Vagina (tissue), 2 donors: ENCODE data around the gene DCST2.

Source experiments
- POLR2AphosphoS5 ChIP-seq, 2 donors: sonication (generic); formaldehyde crosslinking; IDR thresholded peaks; one replicate each; pipeline ENCODE4 v1.9.0; 2017; ENCODE audit warnings: antibody characterized with exemption in 2 of 2, mild to moderate bottlenecking in 2 of 2, low read depth in 1 of 2; ENCODE audit not compliant: insufficient read depth in 1 of 2
- TF ChIP-seq, protein P1 (sequence below), 3 experiments: fragments of 450-650 bp in 2 of 3; fragments of 200-600 bp in 1 of 3; sonication (generic) in 1 of 3; IDR thresholded peaks; one replicate each; pipeline ENCODE4 v1.5.1; 2017 to 2019; ENCODE audit warnings: antibody characterized with exemption in 3 of 3, mild to moderate bottlenecking in 2 of 3, moderate library complexity in 2 of 3

DNA sequence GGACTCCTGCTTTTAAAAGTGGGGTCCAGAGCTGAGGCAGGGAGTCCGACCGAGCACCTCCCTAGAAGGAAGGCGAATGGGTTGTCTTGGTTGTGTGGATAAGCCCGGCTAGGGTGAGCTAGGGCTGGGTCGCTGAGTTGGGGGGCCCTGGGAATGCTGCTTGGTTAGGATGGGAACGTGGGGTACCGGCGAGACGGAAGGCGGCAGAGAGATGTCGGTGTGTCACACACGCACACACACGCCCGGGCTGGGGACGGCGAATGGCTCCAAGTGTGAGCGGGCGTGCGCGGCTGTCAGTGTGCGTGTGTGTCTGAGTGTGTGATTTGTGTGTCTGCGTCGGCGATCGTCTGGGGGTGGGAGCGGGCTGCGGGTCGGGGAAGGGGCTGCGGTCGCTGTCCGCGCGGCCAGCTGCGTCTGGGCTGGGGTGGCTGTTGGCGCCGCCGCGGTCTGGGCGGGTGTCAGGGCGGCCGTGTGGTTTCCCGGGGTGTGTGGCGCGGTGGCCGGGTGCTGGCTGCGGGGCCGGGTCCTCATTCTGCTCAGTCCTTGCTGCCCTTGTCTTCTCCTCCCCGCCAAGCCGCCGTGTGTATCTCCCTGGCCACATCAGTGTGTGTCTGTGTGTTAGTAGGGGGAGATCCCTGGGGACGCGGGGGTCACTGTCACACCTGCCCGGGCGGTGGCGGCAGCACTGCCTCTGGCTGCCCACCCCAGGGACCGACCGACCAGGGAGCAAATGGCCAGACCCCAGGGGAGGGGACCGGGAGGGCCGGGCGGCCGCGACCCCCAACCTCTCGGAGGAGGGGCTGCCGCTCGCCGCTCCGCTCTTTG lies 46.1 kb upstream of the DCST2 start:
- TF ChIP-seq, protein P1, sequence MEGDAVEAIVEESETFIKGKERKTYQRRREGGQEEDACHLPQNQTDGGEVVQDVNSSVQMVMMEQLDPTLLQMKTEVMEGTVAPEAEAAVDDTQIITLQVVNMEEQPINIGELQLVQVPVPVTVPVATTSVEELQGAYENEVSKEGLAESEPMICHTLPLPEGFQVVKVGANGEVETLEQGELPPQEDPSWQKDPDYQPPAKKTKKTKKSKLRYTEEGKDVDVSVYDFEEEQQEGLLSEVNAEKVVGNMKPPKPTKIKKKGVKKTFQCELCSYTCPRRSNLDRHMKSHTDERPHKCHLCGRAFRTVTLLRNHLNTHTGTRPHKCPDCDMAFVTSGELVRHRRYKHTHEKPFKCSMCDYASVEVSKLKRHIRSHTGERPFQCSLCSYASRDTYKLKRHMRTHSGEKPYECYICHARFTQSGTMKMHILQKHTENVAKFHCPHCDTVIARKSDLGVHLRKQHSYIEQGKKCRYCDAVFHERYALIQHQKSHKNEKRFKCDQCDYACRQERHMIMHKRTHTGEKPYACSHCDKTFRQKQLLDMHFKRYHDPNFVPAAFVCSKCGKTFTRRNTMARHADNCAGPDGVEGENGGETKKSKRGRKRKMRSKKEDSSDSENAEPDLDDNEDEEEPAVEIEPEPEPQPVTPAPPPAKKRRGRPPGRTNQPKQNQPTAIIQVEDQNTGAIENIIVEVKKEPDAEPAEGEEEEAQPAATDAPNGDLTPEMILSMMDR (IDR thresholded peaks at IDR 0.05): no peak
- no peak for TF ChIP-seq POLR2AphosphoS5 (IDR thresholded peaks at IDR 0.05; ENCODE audit: insufficient read depth in 1 of 2, low read depth in 1 of 2)
